ENCODE data around the gene B4GALT6. TPM values are rescaled to one million over a fixed set of nuclear protein-coding genes. Genes with fewer than 3 reads are reported as not detected.

Gene B4GALT6
- total RNA-seq, 2 experiments from 2014 or later, result 4.0 to 6.5 TPM

- DNase-seq (no peak), ATAC-seq (no peak)
- intact Hi-C loops (cut with DNase I, micrococcal nuclease), result no loop called here
- Mint-ChIP-seq H3K27me3 (peaks cover 29% of the 10 kb centered on the region), H3K27ac (no peak overlapping the region), H3K4me3 (no peak overlapping the region), H3K36me3 (ENCODE audit: low read depth) (no peaks in the 10 kb centered on the region), H3K9me3 (ENCODE audit: low read depth) (no peaks in the 10 kb centered on the region), H3K4me1 (peaks cover 13% of the 10 kb centered on the region)
- POLR2A ChIA-PET, result no interaction called here
- CTCF ChIA-PET, result interaction anchor here (0.7 kb wide), 1 partner anchor 74 kb away, joined by 5 read pairs; no protein-coding TSS in a partner anchor
Observed at GRCh38 chr18:31648458-31648857, 35.9 kb downstream of the B4GALT6 start.

- CTCF ChIA-PET, result no interaction called here
Observed at GRCh38 chr18:31647127-31647753, 37.1 kb downstream of the B4GALT6 start.

GRCh38 chr18:31646332-31647126 is 37.9 kb downstream of the B4GALT6 start:
- H3K27me3 Mint-ChIP-seq, result peaks cover 14% of the 10 kb centered on the region

More at GRCh38 chr18:31647127-31647753, 37.1 kb downstream of the B4GALT6 start:
- Mint-ChIP-seq H3K4me1 (peaks cover 13% of the 10 kb centered on the region), H3K36me3 (ENCODE audit: low read depth) (no peaks in the 10 kb centered on the region), H3K4me3 (no peak overlapping the region), H3K27me3 (peaks cover 19% of the 10 kb centered on the region), H3K9me3 (ENCODE audit: low read depth) (no peaks in the 10 kb centered on the region), H3K27ac (no peak overlapping the region)
- POLR2A ChIA-PET, result interaction anchor here (0.6 kb wide), 1 partner anchor 86 kb away, joined by 6 read pairs; no protein-coding TSS in a partner anchor
- no peak for DNase-seq
- intact Hi-C loops (cut with DNase I, micrococcal nuclease), result no loop called here
- no peak for ATAC-seq

GRCh38 chr18:31645411-31645810 is 39.0 kb downstream of the B4GALT6 start:
- no peak for DNase-seq
- ATAC-seq, result no peak
- Mint-ChIP-seq H3K27me3 (peaks cover 10% of the 10 kb centered on the region), H3K27ac (no peak overlapping the region), H3K4me1 (peaks cover 13% of the 10 kb centered on the region), H3K9me3 (ENCODE audit: low read depth) (no peaks in the 10 kb centered on the region), H3K4me3 (no peak overlapping the region), H3K36me3 (ENCODE audit: low read depth) (no peaks in the 10 kb centered on the region)
- intact Hi-C loops (cut with DNase I, micrococcal nuclease), result no loop called here
- ChIA-PET POLR2A (interaction anchor here (1.3 kb wide), 1 partner anchor 13 kb away, joined by 6 read pairs; no protein-coding TSS in a partner anchor), CTCF (interaction anchor here (1.4 to 1.9 kb wide), 2 partner anchors 10 to 11 kb away, joined by 5 read pairs; no protein-coding TSS in a partner anchor)

More at GRCh38 chr18:31646332-31647126, 37.9 kb downstream of the B4GALT6 start:
- intact Hi-C loops (cut with DNase I, micrococcal nuclease), result no loop called here
- ChIA-PET POLR2A (interaction anchor here (0.6 to 1.3 kb wide), 2 partner anchors 12 to 85 kb away, joined by 6 read pairs; no protein-coding TSS in a partner anchor), CTCF (interaction anchor here (0.8 to 1.9 kb wide), 4 partner anchors 10 to 174 kb away, joined by 3 to 5 read pairs (median 4); no protein-coding TSS in a partner anchor)
- H3K27ac Mint-ChIP-seq, result no peak overlapping the region
- no peak overlapping the region for H3K4me3 Mint-ChIP-seq
- peaks cover 13% of the 10 kb centered on the region for H3K4me1 Mint-ChIP-seq
- ATAC-seq (peak; percentile 61), DNase-seq (peak; percentile 16)
- H3K36me3 Mint-ChIP-seq (ENCODE audit: low read depth), result no peaks in the 10 kb centered on the region
- H3K9me3 Mint-ChIP-seq (ENCODE audit: low read depth), result no peaks in the 10 kb centered on the region

GRCh38 chr18:31643003-31643402 is 41.4 kb downstream of the B4GALT6 start:
- DNase-seq, result no peak
- H3K9me3 Mint-ChIP-seq (ENCODE audit: low read depth), result no peaks in the 10 kb centered on the region
- H3K27ac Mint-ChIP-seq, result no peak overlapping the region
- CTCF ChIA-PET, result interaction anchor here (0.9 kb wide), 1 partner anchor 32 kb away, joined by 3 read pairs; no protein-coding TSS in a partner anchor
- H3K4me1 Mint-ChIP-seq, result peaks cover 12% of the 10 kb centered on the region
- ATAC-seq, result no peak
- intact Hi-C loops (cut with DNase I, micrococcal nuclease), result no loop called here
- H3K27me3 Mint-ChIP-seq, result peaks cover 8% of the 10 kb centered on the region
- H3K4me3 Mint-ChIP-seq, result no peak overlapping the region
- POLR2A ChIA-PET, result no interaction called here
- no peaks in the 10 kb centered on the region for H3K36me3 Mint-ChIP-seq (ENCODE audit: low read depth)

- intact Hi-C loops (cut with DNase I, micrococcal nuclease), result no loop called here
- H3K4me1 Mint-ChIP-seq, result peaks cover 18% of the 10 kb centered on the region
- H3K27me3 Mint-ChIP-seq, result peaks cover 10% of the 10 kb centered on the region
- H3K9me3 Mint-ChIP-seq (ENCODE audit: low read depth), result no peaks in the 10 kb centered on the region
- H3K27ac Mint-ChIP-seq, result no peak overlapping the region
- ChIA-PET CTCF (interaction anchor here (0.8 kb wide), 1 partner anchor 58 kb away, joined by 7 read pairs; no protein-coding TSS in a partner anchor), POLR2A (no interaction called here)
- ATAC-seq, result no peak
- H3K36me3 Mint-ChIP-seq (ENCODE audit: low read depth), result no peaks in the 10 kb centered on the region
- H3K4me3 Mint-ChIP-seq, result no peak overlapping the region
- DNase-seq, result no peak
Observed at GRCh38 chr18:31637445-31637844, 46.9 kb downstream of the B4GALT6 start.

- no peaks in the 10 kb centered on the region for H3K9me3 Mint-ChIP-seq (ENCODE audit: low read depth)
- CTCF ChIA-PET, result interaction anchor here (0.8 to 1.4 kb wide), 3 partner anchors 9 to 102 kb away, joined by 3 to 7 read pairs (median 5); no protein-coding TSS in a partner anchor
Observed at GRCh38 chr18:31636387-31636786, 48.0 kb downstream of the B4GALT6 start.

GRCh38 chr18:31634331-31634713 is 50.1 kb downstream of the B4GALT6 start:
- ChIA-PET CTCF (no interaction called here), POLR2A (no interaction called here)
- intact Hi-C loops (cut with DNase I, micrococcal nuclease), result no loop called here
- no peaks in the 10 kb centered on the region for H3K9me3 Mint-ChIP-seq (ENCODE audit: low read depth)
- peaks cover 10% of the 10 kb centered on the region for H3K27me3 Mint-ChIP-seq
- H3K27ac Mint-ChIP-seq, result no peak overlapping the region
- H3K4me3 Mint-ChIP-seq, result no peak overlapping the region
- H3K4me1 Mint-ChIP-seq, result peaks cover 18% of the 10 kb centered on the region
- DNase-seq (no peak), ATAC-seq (peak; percentile 86)
- H3K36me3 Mint-ChIP-seq (ENCODE audit: low read depth), result no peaks in the 10 kb centered on the region

More at GRCh38 chr18:31636387-31636786, 48.0 kb downstream of the B4GALT6 start:
- no peaks in the 10 kb centered on the region for H3K36me3 Mint-ChIP-seq (ENCODE audit: low read depth)
- intact Hi-C loops (cut with DNase I, micrococcal nuclease), result no loop called here
- POLR2A ChIA-PET, result no interaction called here
- H3K4me3 Mint-ChIP-seq, result no peak overlapping the region
- DNase-seq, result no peak
- H3K27ac Mint-ChIP-seq, result no peak overlapping the region
- no peak for ATAC-seq
- H3K4me1 Mint-ChIP-seq, result peaks cover 18% of the 10 kb centered on the region
- peaks cover 10% of the 10 kb centered on the region for H3K27me3 Mint-ChIP-seq

- H3K4me3 Mint-ChIP-seq, result no peak overlapping the region
- peak; percentile 16 for ATAC-seq
- peaks cover 18% of the 10 kb centered on the region for H3K4me1 Mint-ChIP-seq
- H3K9me3 Mint-ChIP-seq (ENCODE audit: low read depth), result no peaks in the 10 kb centered on the region
- H3K27ac Mint-ChIP-seq, result no peak overlapping the region
- no peak for DNase-seq
- no peaks in the 10 kb centered on the region for H3K36me3 Mint-ChIP-seq (ENCODE audit: low read depth)
- H3K27me3 Mint-ChIP-seq, result peaks cover 8% of the 10 kb centered on the region
- ChIA-PET CTCF (no interaction called here), POLR2A (no interaction called here)
- intact Hi-C loops (cut with DNase I, micrococcal nuclease), result no loop called here
Observed at GRCh38 chr18:31633392-31634330, 50.7 kb downstream of the B4GALT6 start.

GRCh38 chr18:31632356-31632755 is 52.0 kb downstream of the B4GALT6 start:
- peaks cover 18% of the 10 kb centered on the region for H3K4me1 Mint-ChIP-seq
- POLR2A ChIA-PET, result no interaction called here
- intact Hi-C loops (cut with DNase I, micrococcal nuclease), result no loop called here
- H3K27me3 Mint-ChIP-seq, result peaks cover 8% of the 10 kb centered on the region
- no peak overlapping the region for H3K4me3 Mint-ChIP-seq
- no peaks in the 10 kb centered on the region for H3K9me3 Mint-ChIP-seq (ENCODE audit: low read depth)
- ATAC-seq (no peak), DNase-seq (no peak)
- H3K27ac Mint-ChIP-seq, result no peak overlapping the region
- CTCF ChIA-PET, result no interaction called here
- H3K36me3 Mint-ChIP-seq (ENCODE audit: low read depth), result no peaks in the 10 kb centered on the region

- Mint-ChIP-seq H3K27me3 (peaks cover 8% of the 10 kb centered on the region), H3K4me3 (no peak overlapping the region), H3K4me1 (peaks cover 18% of the 10 kb centered on the region), H3K36me3 (ENCODE audit: low read depth) (no peaks in the 10 kb centered on the region), H3K27ac (no peak overlapping the region), H3K9me3 (ENCODE audit: low read depth) (no peaks in the 10 kb centered on the region)
- DNase-seq (no peak), ATAC-seq (no peak)
- ChIA-PET POLR2A (no interaction called here), CTCF (no interaction called here)
- intact Hi-C loops (cut with DNase I, micrococcal nuclease), result no loop called here
Observed at GRCh38 chr18:31631526-31631925, 52.9 kb downstream of the B4GALT6 start.
